ENCODE measurements around the gene CCDC47.
A peak's percentile ranks its signal among the peaks of the same experiment; 100 is the strongest.

CCDC47 gene

GRCh38 chr17:63758428-63758827, 15.0 kb downstream of the CCDC47 start:
- no peak overlapping the region for H3K4me3 ChIP-seq (ENCODE audit: control insufficient read depth, low read depth, low read length)
- TF ChIP-seq CTCF (conservative IDR thresholded peaks at IDR 0.05; ENCODE audit: control insufficient read depth, insufficient read depth, low read depth, low read length), result no peak
- no peak for DNase-seq (ENCODE audit: low read depth)

GRCh38 chr17:63754046-63754445, 19.4 kb downstream of the CCDC47 start:
- TF ChIP-seq CTCF (conservative IDR thresholded peaks at IDR 0.05; ENCODE audit: control insufficient read depth, insufficient read depth, low read depth, low read length), result no peak
- DNase-seq (ENCODE audit: low read depth), result no peak
- no peak overlapping the region for H3K4me3 ChIP-seq (ENCODE audit: control insufficient read depth, low read depth, low read length)

- DNase-seq (ENCODE audit: low read depth), result no peak
- TF ChIP-seq CTCF (conservative IDR thresholded peaks at IDR 0.05; ENCODE audit: control insufficient read depth, insufficient read depth, low read depth, low read length), result no peak
- H3K4me3 ChIP-seq (ENCODE audit: control insufficient read depth, low read depth, low read length), result no peak overlapping the region
Measured at GRCh38 chr17:63753215-63753614, 20.2 kb downstream of the CCDC47 start.

GRCh38 chr17:63752707-63753106, 20.7 kb downstream of the CCDC47 start:
- TF ChIP-seq CTCF (conservative IDR thresholded peaks at IDR 0.05; ENCODE audit: control insufficient read depth, insufficient read depth, low read depth, low read length), result no peak

GRCh38 chr17:63751806-63752205, 21.6 kb downstream of the CCDC47 start:
- no peak overlapping the region for H3K4me3 ChIP-seq (ENCODE audit: control insufficient read depth, low read depth, low read length)
- DNase-seq (ENCODE audit: low read depth), result no peak
- no peak for TF ChIP-seq CTCF (conservative IDR thresholded peaks at IDR 0.05; ENCODE audit: control insufficient read depth, insufficient read depth, low read depth, low read length)

More at GRCh38 chr17:63752707-63753106, 20.7 kb downstream of the CCDC47 start:
- no peak for DNase-seq (ENCODE audit: low read depth)
- H3K4me3 ChIP-seq (ENCODE audit: control insufficient read depth, low read depth, low read length), result no peak overlapping the region

- TF ChIP-seq CTCF (conservative IDR thresholded peaks at IDR 0.05; ENCODE audit: control insufficient read depth, insufficient read depth, low read depth, low read length), result no peak
- peak within 1 kb of the TSS; percentile 87 for H3K4me3 ChIP-seq (ENCODE audit: control insufficient read depth, low read depth, low read length)
- DNase-seq (ENCODE audit: low read depth), result peak; percentile 92
Measured at GRCh38 chr17:63741408-63742173, 31.8 kb downstream of the CCDC47 start, which contains the start of gene STRADA. STRADA (minus strand) TSS chr17:63741799; CDS start chr17:63728369, 13,430 bp downstream.

Measured in fibroblast of mammary gland (primary cell).